HG03442 (cell line): ENCODE results near the gene LINGO3.

ENCODE experiments used
- ATAC-seq: cut with Tn5 transposase; IDR thresholded peaks from one replicate; pipeline ENCODE4 v1.9.1; 2021; ENCODE audit warnings: mild to moderate bottlenecking, moderate library complexity; ENCODE audit not compliant: unreplicated experiment

LINGO3 gene

GRCh38 chr19:2339644-2340310, 31.8 kb upstream of the LINGO3 start:
- ATAC-seq: no peak

GRCh38 chr19:2338751-2339643, 31.0 kb upstream of the LINGO3 start:
- no peak for ATAC-seq

GRCh38 chr19:2338055-2338615, 30.2 kb upstream of the LINGO3 start:
- no peak for ATAC-seq

GRCh38 chr19:2337329-2337707, 29.4 kb upstream of the LINGO3 start:
- ATAC-seq: no peak

GRCh38 chr19:2336528-2337328, 28.8 kb upstream of the LINGO3 start:
- ATAC-seq: no peak

- no peak for ATAC-seq
Observed at GRCh38 chr19:2335848-2336247, 27.9 kb upstream of the LINGO3 start.

- no peak for ATAC-seq
Observed at GRCh38 chr19:2334986-2335846, 27.3 kb upstream of the LINGO3 start.

- no peak for ATAC-seq
Observed at GRCh38 chr19:2334426-2334825, 26.5 kb upstream of the LINGO3 start.

GRCh38 chr19:2333807-2334211, 25.9 kb upstream of the LINGO3 start:
- ATAC-seq: no peak

- no peak for ATAC-seq
Observed at GRCh38 chr19:2333027-2333806, 25.3 kb upstream of the LINGO3 start.

GRCh38 chr19:2332341-2333026, 24.5 kb upstream of the LINGO3 start:
- ATAC-seq: no peak

- ATAC-seq: no peak
Observed at GRCh38 chr19:2331601-2332246, 23.8 kb upstream of the LINGO3 start.

GRCh38 chr19:2330632-2331284, 22.8 kb upstream of the LINGO3 start:
- no peak for ATAC-seq

- ATAC-seq: no peak
Observed at GRCh38 chr19:2330255-2330631, 22.3 kb upstream of the LINGO3 start.

GRCh38 chr19:2329501-2329916, 21.6 kb upstream of the LINGO3 start:
- no peak for ATAC-seq

GRCh38 chr19:2329149-2329478, 21.2 kb upstream of the LINGO3 start:
- no peak for ATAC-seq

- peak; percentile 69 for ATAC-seq
Observed at GRCh38 chr19:2328401-2329148, 20.6 kb upstream of the LINGO3 start, which contains the start of the genes LSM7 and SPPL2B. Gene LSM7 (minus strand): TSS chr19:2328586. CDS start chr19:2328566, 20 bp downstream. Gene SPPL2B (plus strand): TSS chr19:2328684. CDS start chr19:2328710, 26 bp downstream.
